ENCODE results near the gene KIF16B.

The KIF16B gene

GRCh38 chr20:16424780-16425179 lies 148.5 kb downstream of the KIF16B start:
- DNase-seq, result no peak

DNA sequence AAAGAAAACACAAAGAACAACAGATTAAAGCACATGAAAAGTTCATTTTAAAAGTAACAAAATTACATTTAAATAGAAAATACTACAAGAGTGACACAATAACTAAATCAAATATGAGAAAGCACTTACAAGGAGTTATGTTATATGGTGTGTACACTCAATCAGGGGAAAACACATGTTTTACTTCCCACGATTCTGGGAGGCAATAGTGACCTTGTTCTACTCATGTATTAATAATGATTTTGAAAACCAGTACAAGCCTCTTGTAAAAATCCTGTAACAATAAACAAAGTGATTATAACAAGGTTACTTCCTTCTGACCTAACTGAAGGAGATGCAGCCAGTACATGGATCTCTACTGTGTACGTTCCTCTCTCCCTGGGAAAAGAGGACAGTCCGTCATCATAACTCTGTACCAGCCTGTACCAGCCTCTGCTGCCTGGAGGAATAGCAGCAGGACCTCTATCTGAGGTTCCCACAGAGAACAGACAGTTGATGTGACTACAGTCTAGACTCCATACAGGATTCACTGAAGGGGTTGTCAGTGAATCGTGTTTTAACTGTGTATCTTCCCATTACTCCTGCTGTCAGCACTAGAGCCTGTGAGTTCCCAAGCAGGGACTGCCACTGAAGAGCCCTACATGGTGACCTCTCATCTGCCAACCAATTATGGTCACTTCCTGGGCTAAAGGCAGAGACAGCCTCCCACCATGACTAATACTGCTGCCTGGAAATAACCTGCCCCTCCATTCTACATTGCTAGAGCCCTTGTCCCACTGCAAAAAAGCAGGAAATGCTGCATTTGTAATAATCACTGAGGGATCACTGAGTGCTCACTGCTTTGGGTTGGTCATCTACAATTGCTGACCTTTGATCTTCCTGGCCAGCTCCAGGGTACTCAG lies 149.7 kb downstream of the KIF16B start:
- DNase-seq, result no peak

GRCh38 chr20:16419138-16419715 lies 154.0 kb downstream of the KIF16B start:
- DNase-seq, result no peak

- no peak for DNase-seq
Observed at GRCh38 chr20:16418616-16419015, 154.6 kb downstream of the KIF16B start.

- DNase-seq, result no peak
Observed at GRCh38 chr20:16417001-16417400, 156.2 kb downstream of the KIF16B start.

DNA sequence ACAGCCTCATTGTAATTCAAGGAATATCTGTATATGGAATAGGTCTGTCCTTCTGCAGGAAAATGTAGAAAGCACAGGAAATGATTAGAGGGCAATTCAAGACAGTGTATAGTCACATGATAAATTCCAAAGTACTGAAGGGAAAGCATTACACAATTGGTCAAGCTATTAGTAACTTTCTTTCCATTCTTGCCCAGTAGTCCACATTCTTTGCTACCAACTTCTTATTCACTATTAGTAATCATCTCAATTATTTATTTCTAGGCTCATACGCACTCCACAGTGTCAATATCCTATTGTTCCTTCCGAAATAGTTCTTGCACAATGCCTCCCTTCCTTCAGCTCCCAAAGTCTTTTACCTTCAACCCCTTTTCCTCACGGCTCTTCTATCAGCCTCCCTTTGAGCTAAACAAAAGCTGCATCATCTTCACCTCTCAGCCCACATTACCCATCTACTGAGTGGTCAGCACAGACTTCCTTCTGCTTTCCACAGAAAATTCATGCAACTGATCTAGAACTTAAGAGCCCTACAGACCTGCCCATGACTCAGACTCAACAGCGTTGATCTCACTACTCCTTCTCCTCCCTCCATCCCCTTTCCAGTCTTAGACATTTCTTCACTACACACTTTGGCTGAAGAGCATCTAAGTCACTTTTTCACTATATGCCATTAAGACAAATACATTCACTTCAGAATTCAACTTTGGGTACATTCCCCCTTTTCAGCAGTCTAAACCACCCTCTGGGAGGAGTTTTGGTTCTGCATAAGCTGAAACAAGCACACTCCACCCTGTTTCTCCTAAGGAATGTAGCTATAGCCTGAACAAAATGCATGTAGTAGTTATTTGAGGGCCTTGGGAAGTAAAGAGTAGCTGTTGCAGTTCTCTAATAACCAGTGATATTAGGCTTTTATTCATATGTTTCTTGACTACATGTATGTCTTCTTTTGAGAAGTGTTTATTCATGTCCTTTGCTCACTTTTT lies 157.9 kb downstream of the KIF16B start:
- no peak for DNase-seq

GRCh38 chr20:16412906-16413305 lies 160.3 kb downstream of the KIF16B start:
- no peak for DNase-seq

- DNase-seq, result no peak
Observed at GRCh38 chr20:16411361-16411760, 161.9 kb downstream of the KIF16B start.

- DNase-seq, result no peak
Observed at GRCh38 chr20:16410626-16411025, 162.6 kb downstream of the KIF16B start.

DNA sequence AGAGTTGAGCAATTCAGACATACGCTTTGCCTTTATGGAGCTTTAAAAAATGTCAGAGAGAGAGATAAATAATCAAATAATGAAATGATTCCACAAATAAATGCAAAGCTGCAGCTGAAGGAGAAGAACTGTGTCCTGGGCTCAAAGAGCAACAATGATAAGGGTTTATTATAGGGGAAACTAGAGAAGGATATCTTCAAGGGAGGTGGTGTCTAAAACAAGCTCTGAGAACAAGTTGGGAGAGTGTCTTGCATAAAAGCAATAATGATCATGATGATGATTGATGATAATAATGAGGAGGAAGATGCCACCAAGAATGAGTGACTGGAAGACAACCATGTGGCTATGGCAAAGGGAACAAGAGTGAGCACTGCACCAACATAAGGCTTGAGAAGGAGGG lies 164.3 kb downstream of the KIF16B start:
- no peak for DNase-seq

- DNase-seq, result no peak
Observed at GRCh38 chr20:16407251-16408067, 165.8 kb downstream of the KIF16B start.

DNA sequence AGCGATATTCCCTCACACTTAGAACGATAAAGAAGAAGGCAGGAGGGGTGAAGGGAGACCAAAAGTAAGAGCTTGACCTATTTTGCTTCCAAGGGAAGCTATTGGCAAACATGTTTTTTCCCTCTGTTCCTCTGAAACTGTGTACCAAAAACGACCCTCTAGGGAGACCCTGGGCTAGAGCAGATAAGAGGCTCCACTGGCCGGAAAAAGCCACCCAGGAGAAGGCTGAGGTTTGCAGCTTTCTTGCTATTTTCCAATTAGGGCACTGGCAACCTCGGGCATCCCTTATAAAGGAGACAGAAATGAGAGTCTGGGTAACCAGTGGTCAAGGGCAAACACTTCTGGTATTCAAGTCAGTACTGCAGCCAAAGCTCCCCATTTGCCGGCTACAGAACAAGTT lies 168.0 kb downstream of the KIF16B start:
- DNase-seq, result no peak

GRCh38 chr20:16404640-16405039 lies 168.6 kb downstream of the KIF16B start:
- DNase-seq, result no peak

GRCh38 chr20:16404171-16404570 lies 169.1 kb downstream of the KIF16B start:
- no peak for DNase-seq

- no peak for DNase-seq
Observed at GRCh38 chr20:16400234-16400633, 173.0 kb downstream of the KIF16B start.

- no peak for DNase-seq
Observed at GRCh38 chr20:16399801-16400200, 173.4 kb downstream of the KIF16B start.

- DNase-seq, result no peak
Observed at GRCh38 chr20:16397086-16397485, 176.2 kb downstream of the KIF16B start.

- no peak for DNase-seq
Observed at GRCh38 chr20:16395366-16395765, 177.9 kb downstream of the KIF16B start.

- no peak for DNase-seq
Observed at GRCh38 chr20:16394784-16395183, 178.5 kb downstream of the KIF16B start.

DNA sequence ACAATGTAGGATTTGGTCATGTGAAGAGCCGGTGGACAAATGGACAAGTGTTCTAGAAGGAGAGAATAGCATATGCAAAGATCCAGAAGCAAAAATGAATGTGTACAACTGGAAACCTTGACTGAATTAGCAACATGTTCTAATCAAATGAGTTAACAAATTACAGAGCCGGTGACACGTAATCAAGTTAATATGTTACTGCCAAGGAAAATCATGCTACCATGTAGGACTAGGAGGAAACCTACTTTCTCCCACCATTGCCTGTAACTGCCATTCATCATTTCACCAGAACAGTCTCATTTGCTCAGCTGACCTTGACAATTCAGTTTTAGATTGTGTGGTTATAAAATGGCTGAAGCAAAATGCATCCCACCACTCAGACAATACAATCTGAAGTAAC lies 179.4 kb downstream of the KIF16B start:
- no peak for DNase-seq

GRCh38 chr20:16393297-16393696 lies 180.0 kb downstream of the KIF16B start:
- DNase-seq, result no peak

DNA sequence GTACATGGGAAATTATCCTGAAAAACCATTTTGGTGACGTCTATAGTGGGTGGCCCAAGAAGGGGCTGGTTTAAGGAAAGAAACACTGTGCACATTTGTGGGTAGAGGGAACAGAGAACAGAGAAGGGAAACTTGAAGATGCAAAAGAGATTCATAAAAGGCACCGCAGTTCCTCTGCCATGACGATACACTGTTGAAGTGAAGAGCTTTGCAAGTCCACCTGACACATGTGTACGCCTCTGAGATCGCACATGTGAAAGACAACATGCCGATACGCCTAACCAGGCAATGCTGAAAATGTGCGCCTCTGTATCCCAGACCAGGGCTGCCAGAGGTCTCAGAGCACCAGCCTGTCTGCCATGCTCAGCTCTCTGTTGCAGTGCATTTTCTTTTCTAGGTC lies 180.9 kb downstream of the KIF16B start:
- DNase-seq, result no peak

Measured in stimulated activated CD4-positive, alpha-beta T cell treated with anti-CD3 and anti-CD28 coated beads, Interleukin-4, amount 100 ng/mL, for 24 hours (primary cell).